ENCODE measurements around the gene IFNE.

DNA sequence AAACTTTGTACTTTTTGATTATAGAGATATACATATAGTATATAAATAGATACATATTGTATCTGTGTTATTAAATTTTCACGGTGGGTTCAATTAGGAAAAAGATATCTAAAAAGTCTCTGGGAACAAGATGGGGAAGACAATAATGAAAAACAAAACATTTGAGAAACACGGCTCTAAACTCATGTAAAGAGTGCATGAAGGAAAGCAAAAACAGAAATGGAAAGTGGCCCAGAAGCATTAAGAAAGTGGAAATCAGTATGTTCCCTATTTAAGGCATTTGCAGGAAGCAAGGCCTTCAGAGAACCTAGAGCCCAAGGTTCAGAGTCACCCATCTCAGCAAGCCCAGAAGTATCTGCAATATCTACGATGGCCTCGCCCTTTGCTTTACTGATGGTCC is 42.0 kb downstream of the IFNE start, which contains the start of gene IFNA1:
- TF ChIP-seq CTCF (conservative IDR thresholded peaks at IDR 0.05; ENCODE audit: low read depth, low read length): no peak
- no peak for TF ChIP-seq EZH2 (IDR thresholded peaks at IDR 0.05; ENCODE audit: low read length, unreplicated experiment)
- TF ChIP-seq EZH2phosphoT487 (IDR thresholded peaks at IDR 0.05; ENCODE audit: borderline replicate concordance, low read length): no peak

All from PC-3 (cell line).